H1 (cell line): ENCODE measurements around the gene GLG1. TPM values are rescaled to one million over a fixed set of nuclear protein-coding genes. Genes with fewer than 3 reads are reported as not detected.

ENCODE experiments used
- CTCF ChIA-PET: fragments of 300-600 bp; sonication (Branson Sonifier 250); formaldehyde crosslinking; loops from one replicate; lab custom pipeline; 2021; ENCODE audit not compliant: partially characterized antibody; lab: Charles Lee
- POLR2A ChIA-PET: fragments of 300-600 bp; sonication (Branson Sonifier 250); formaldehyde crosslinking; loops from one replicate; lab custom pipeline; 2021; ENCODE audit warnings: inconsistent platforms; ENCODE audit not compliant: partially characterized antibody; lab: Charles Lee
- DNase-seq, 2 experiments: peaks; one replicate each; pipeline versions ENCODE4 v3.0.0 to v3.0.0-alpha.2; 2010 to 2022; ENCODE audit warnings: low spot score in 2 of 2, low read depth in 1 of 2, mixed read lengths in 1 of 2
- FAIRE-seq: peaks from 2 replicates; lab custom pipeline; 2011; peaks lifted over from hg19 to GRCh38; lab: Jason Lieb, UNC
- H2AFZ ChIP-seq: 2 replicates; pipeline ENCODE4 v1.8.1; 2012; ENCODE audit warnings: low read length, inconsistent platforms
- H2AK5ac ChIP-seq: 2 replicates; pipeline ENCODE4 v1.6.1; 2013; ENCODE audit warnings: low read depth, low read length
- H2BK120ac ChIP-seq: replicated peaks from 2 replicates; pipeline ENCODE3; 2013; ENCODE audit warnings: low read depth, low read length, inconsistent platforms
- H2BK12ac ChIP-seq: 2 replicates; pipeline ENCODE4 v1.6.1; 2013; ENCODE audit warnings: low read depth, low read length
- H2BK15ac ChIP-seq: 2 replicates; pipeline ENCODE4 v1.6.1; 2013; ENCODE audit warnings: low read length
- H2BK20ac ChIP-seq: 2 replicates; pipeline ENCODE4 v1.6.1; 2013; ENCODE audit warnings: low read length
- H2BK5ac ChIP-seq: 2 replicates; pipeline ENCODE4 v1.6.1; 2013; ENCODE audit warnings: low read depth, low read length
- H3K14ac ChIP-seq: 2 replicates; pipeline ENCODE4 v1.6.1; 2013; ENCODE audit warnings: inconsistent platforms; ENCODE audit not compliant: insufficient read length
- H3K18ac ChIP-seq: 2 replicates; pipeline ENCODE4 v1.6.1; 2013; ENCODE audit warnings: low read length; ENCODE audit errors: extremely low read depth
- H3K23ac ChIP-seq: 2 replicates; pipeline ENCODE4 v1.6.1; 2013; ENCODE audit warnings: inconsistent platforms; ENCODE audit not compliant: insufficient read length
- H3K23me2 ChIP-seq: 2 replicates; pipeline ENCODE4 v1.6.1; 2013; ENCODE audit warnings: low read depth, low read length
- H3K27ac ChIP-seq: 2 replicates; pipeline ENCODE4 v1.6.1; 2011; ENCODE audit warnings: low read depth, low read length, inconsistent platforms
- H3K27me3 ChIP-seq, 4 experiments: replicated peaks in 1 of 4; 1 replicate in 1 of 4; 2 replicates in 3 of 4; pipeline versions ENCODE4 v1.6.1 to v1.8.1; 2011 to 2013; ENCODE audit warnings: low read length in 3 of 4, mild to moderate bottlenecking in 3 of 4, inconsistent platforms in 2 of 4, mixed read lengths in 2 of 4, moderate library complexity in 1 of 4; ENCODE audit not compliant: control insufficient read depth in 3 of 4, insufficient read depth in 3 of 4; ENCODE audit errors: extremely low read depth in 1 of 4
- H3K36me3 ChIP-seq, 4 experiments: 2 replicates each; pipeline versions ENCODE4 v1.6.1 to v1.8.1; 2011 to 2013; ENCODE audit warnings: mild to moderate bottlenecking in 4 of 4, low read length in 3 of 4, moderate library complexity in 2 of 4, control low read depth in 1 of 4, inconsistent platforms in 1 of 4; ENCODE audit not compliant: insufficient read depth in 4 of 4, control insufficient read depth in 2 of 4
- H3K4ac ChIP-seq: replicated peaks from 2 replicates; pipeline ENCODE3; 2013; ENCODE audit warnings: low read length, low read depth, mixed read lengths, inconsistent platforms; ENCODE audit not compliant: insufficient read length
- H3K4me1 ChIP-seq, 4 experiments: replicated peaks in 1 of 4; 1 replicate in 1 of 4; 2 replicates in 3 of 4; pipeline versions ENCODE4 v1.6.1 to v1.8.1; 2011 to 2013; ENCODE audit warnings: low read length in 3 of 4, inconsistent platforms in 2 of 4, mixed read lengths in 1 of 4; ENCODE audit not compliant: insufficient read depth in 4 of 4, control insufficient read depth in 3 of 4
- H3K4me2 ChIP-seq, 2 experiments: 2 replicates each; pipeline versions ENCODE4 v1.6.1 to v1.8.1; 2011 to 2013; ENCODE audit warnings: low read depth in 2 of 2, low read length in 2 of 2, control low read depth in 1 of 2, inconsistent platforms in 1 of 2, mild to moderate bottlenecking in 1 of 2; ENCODE audit not compliant: insufficient read depth in 1 of 2
- H3K4me3 ChIP-seq, 4 experiments: fragments of 200-600, 300-600 bp in 1 of 4; sonication (generic), shearing (Covaris generic), sonication (Bioruptor Twin) in 1 of 4; 2 replicates each; pipeline versions ENCODE4 v1.5.1 to v1.8.1; 2011 to 2016; ENCODE audit warnings: low read length in 4 of 4, low read depth in 3 of 4, control low read depth in 2 of 4, inconsistent platforms in 2 of 4, mild to moderate bottlenecking in 2 of 4, mixed read lengths in 1 of 4, moderate library complexity in 1 of 4; ENCODE audit not compliant: insufficient read depth in 2 of 4; ENCODE audit errors: extremely low read depth in 1 of 4
- H3K56ac ChIP-seq: replicated peaks from 2 replicates; pipeline ENCODE3; 2013; ENCODE audit warnings: low read depth, mild to moderate bottlenecking, mixed read lengths, low read length, inconsistent platforms; ENCODE audit not compliant: insufficient read length
- H3K79me1 ChIP-seq: 2 replicates; pipeline ENCODE4 v1.6.1; 2013; ENCODE audit warnings: low read depth, low read length, control low read depth
- H3K79me2 ChIP-seq, 2 experiments: 2 replicates each; pipeline versions ENCODE4 v1.6.1 to v1.8.1; 2012 to 2013; ENCODE audit warnings: low read length in 2 of 2, mild to moderate bottlenecking in 2 of 2, inconsistent platforms in 1 of 2; ENCODE audit not compliant: insufficient read depth in 2 of 2, control insufficient read depth in 1 of 2
- H3K9ac ChIP-seq, 4 experiments: replicated peaks in 1 of 4; 1 replicate in 1 of 4; 2 replicates in 3 of 4; pipeline versions ENCODE4 v1.6.1 to v1.8.1; 2011 to 2013; ENCODE audit warnings: low read depth in 3 of 4, low read length in 3 of 4, control low read depth in 2 of 4, mild to moderate bottlenecking in 2 of 4, moderate library complexity in 2 of 4, inconsistent platforms in 1 of 4; ENCODE audit errors: extremely low read depth in 1 of 4
- H3K9me3 ChIP-seq, 2 experiments: 2 replicates each; pipeline versions ENCODE4 v1.6.1 to v1.8.1; 2012 to 2013; ENCODE audit warnings: mild to moderate bottlenecking in 2 of 2, moderate library complexity in 2 of 2, control low read depth in 1 of 2, inconsistent platforms in 1 of 2, low read depth in 1 of 2, low read length in 1 of 2, mixed read lengths in 1 of 2; ENCODE audit not compliant: insufficient read depth in 2 of 2
- H4K20me1 ChIP-seq, 2 experiments: replicated peaks in 1 of 2; 2 replicates each; pipeline versions ENCODE3 to v1.8.1; 2011 to 2013; ENCODE audit warnings: inconsistent platforms in 2 of 2, low read length in 2 of 2, mild to moderate bottlenecking in 1 of 2; ENCODE audit not compliant: insufficient read depth in 2 of 2, control insufficient read depth in 1 of 2
- H4K5ac ChIP-seq: 2 replicates; pipeline ENCODE4 v1.6.1; 2013; ENCODE audit warnings: low read length, low read depth, mixed read lengths, inconsistent platforms; ENCODE audit not compliant: insufficient read length
- H4K8ac ChIP-seq: 2 replicates; pipeline ENCODE4 v1.8.0; 2013; ENCODE audit warnings: mild to moderate bottlenecking, moderate library complexity, low read length, inconsistent platforms; ENCODE audit not compliant: insufficient read depth; ENCODE audit errors: extremely low read depth
- H4K91ac ChIP-seq: replicated peaks from 2 replicates; pipeline ENCODE3; 2013; ENCODE audit warnings: low read length, mixed read lengths, inconsistent platforms; ENCODE audit not compliant: insufficient read length
- EGR1 ChIP-seq: IDR thresholded peaks from 2 replicates; pipeline ENCODE4 v1.6.1; 2011; ENCODE audit warnings: low read depth, low read length, borderline replicate concordance
- EZH2 ChIP-seq: fragments of 200-600 bp; sonication (generic); IDR thresholded peaks from 2 replicates; pipeline ENCODE4 v1.7.1; 2012; ENCODE audit warnings: low read depth, mild to moderate bottlenecking, moderate library complexity, low read length, inconsistent platforms; ENCODE audit not compliant: severe bottlenecking
- GABPA ChIP-seq: IDR thresholded peaks from 2 replicates; pipeline ENCODE4 v1.6.1; 2011; ENCODE audit warnings: mild to moderate bottlenecking, low read length, moderate library complexity, borderline replicate concordance; ENCODE audit not compliant: insufficient read depth
- JUN ChIP-seq: IDR thresholded peaks from 2 replicates; pipeline ENCODE4 v1.6.1; 2011; ENCODE audit warnings: low read depth, mild to moderate bottlenecking, improper control_type of control experiment, low read length
- KDM1A ChIP-seq: fragments of 200-600, 300-600 bp; sonication (generic); IDR thresholded peaks from 2 replicates; pipeline ENCODE4 v1.7.1; 2016; ENCODE audit warnings: mild to moderate bottlenecking, low read length, borderline replicate concordance
- POLR2A ChIP-seq, 2 experiments: IDR thresholded peaks; 1 replicate in 1 of 2; 2 replicates in 1 of 2; pipeline ENCODE4 v1.6.1; 2011; ENCODE audit warnings: low read depth in 2 of 2, low read length in 2 of 2, mild to moderate bottlenecking in 2 of 2; ENCODE audit errors: control extremely low read depth in 1 of 2
- RFX5 ChIP-seq: IDR thresholded peaks from 2 replicates; pipeline ENCODE4 v1.6.1; 2011; ENCODE audit warnings: low read depth, low read length, improper control_type of control experiment, borderline replicate concordance
- TAF7 ChIP-seq: optimal IDR thresholded peaks from 2 replicates; pipeline ENCODE3; 2011; ENCODE audit warnings: low read depth, mild to moderate bottlenecking, inconsistent platforms, low read length, moderate library complexity, borderline replicate concordance
- WGBS, 2 experiments: shearing (Covaris generic) in 1 of 2; methylation state at CpG; one replicate each; pipeline versions ENCODE4 v1.1.6 to v1.1.7; 2013 to 2015; ENCODE audit warnings: low lambda C conversion rate in 2 of 2, mixed read lengths in 2 of 2, inconsistent platforms in 1 of 2, low coverage in 1 of 2, missing lambda C conversion rate in 1 of 2; ENCODE audit not compliant: insufficient replicate concordance in 2 of 2, insufficient coverage in 1 of 2, insufficient read length in 1 of 2; ENCODE audit errors: extremely low coverage in 1 of 2, missing lambda C conversion rate in 1 of 2; 5-methylcytosine and 5-hydroxymethylcytosine counted together
- polyA plus RNA-seq, 7 experiments: library from polyadenylated mRNA; depleted of rRNA in 3 of 7; stranded (reverse) in 5 of 7; unstranded in 2 of 7; fragments of >200 nt in 5 of 7; fragments of 200-250 nt in 2 of 7; gene quantifications; 1 replicate in 5 of 7; 2 replicates in 1 of 7; 4 replicates in 1 of 7; pipeline versions ENCODE4 v1.2.1 to v1.2.3, GENCODE V29; 2011 to 2013; ENCODE audit warnings: missing spikeins in 2 of 7, mixed read lengths in 2 of 7
- total RNA-seq: library from RNA; stranded (reverse); fragmentation: NEBNext Ultra II Directional; extraction: Animal tissue kit (Norgen Biotek cat#: 25700); gene quantifications from 2 replicates; pipeline ENCODE4 v1.2.1, GENCODE V29; 2021

The GLG1 gene
- total and polyA plus RNA-seq, 2 of the 8 experiments (the other 6 are each of a cell fraction or from before 2014, with no cell fraction given) = 53.4 to 139 TPM

DNA sequence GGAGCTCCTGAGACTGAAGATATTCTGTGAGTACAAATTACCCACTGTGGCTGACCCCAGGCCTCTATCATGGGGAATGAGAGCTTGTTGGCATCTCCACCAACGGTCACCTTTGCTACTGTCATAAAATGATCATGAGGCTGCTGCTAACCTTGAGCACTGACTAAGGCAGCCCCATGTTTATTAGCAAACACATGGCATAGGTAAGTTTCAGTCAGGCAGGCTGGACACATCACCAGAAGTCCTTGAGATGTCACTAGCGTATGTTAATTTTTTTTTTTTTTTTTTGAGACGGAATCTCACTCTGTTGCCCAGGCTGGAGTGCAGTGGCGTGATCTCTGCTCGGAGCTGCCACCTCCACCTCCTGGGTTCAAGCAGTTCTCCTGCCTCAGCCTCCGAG, 1.5 kb upstream of the GLG1 start:
- Histone ChIP-seq H2AFZ (peak overlapping the region; percentile 54; the same call in 1 of the 2 replicates), H3K9me3 (no peaks in the 10 kb centered on the region)
- 91% methylated on average over 6 of the region's 6 CpGs; no CpG with 5 or more reads in 1 of the 2 experiments for WGBS, 2 experiments

More for the DNA sequence above, 1.5 kb upstream of the GLG1 start:
- no peak overlapping the region for H4K91ac ChIP-seq
- no peak overlapping the region for H2BK20ac ChIP-seq
- no peaks in the 10 kb centered on the region for H3K36me3 ChIP-seq
- no peak overlapping the region for H2AK5ac ChIP-seq
- no peak overlapping the region for H3K14ac ChIP-seq
- H3K79me1 ChIP-seq = no peaks in the 10 kb centered on the region; the same call in 1 of the 2 replicates
- peaks cover 18 to 31% of the 10 kb centered on the region in 2 experiments for H3K79me2 ChIP-seq
- peak overlapping the region; percentile 8; the same call in 1 of the 2 replicates for H2BK5ac ChIP-seq
- H2BK12ac ChIP-seq = peak overlapping the region; percentile 33; the same call in 1 of the 2 replicates
- H3K4me1 ChIP-seq = peaks cover 2 to 7% (median 6%) of the 10 kb centered on the region in 4 experiments; a peak in 5 of 7 replicates
- H3K4me2 ChIP-seq = peak overlapping the region; percentile 84 to 87; a peak in 3 of 4 replicates
- no peak overlapping the region; the same call in 1 of the 2 replicates for H2BK15ac ChIP-seq
- H3K23me2 ChIP-seq = peaks cover 4% of the 10 kb centered on the region
- no peak overlapping the region for H3K9ac ChIP-seq
- H3K56ac ChIP-seq = no peak overlapping the region
- ChIA-PET CTCF (interaction anchor here (1.2 to 1.8 kb wide), 4 partner anchors 14 to 254 kb away, joined by 3 to 8 read pairs (median 6); no protein-coding TSS in a partner anchor), POLR2A (interaction anchor here (0.6 to 4.6 kb wide), 8 partner anchors 8 to 258 kb away, joined by 3 to 27 read pairs (median 4); partner anchors contain the start of gene RFWD3)
- H4K8ac ChIP-seq = no peak overlapping the region
- no peak for DNase-seq
- H2BK120ac ChIP-seq = no peak overlapping the region
- FAIRE-seq = no peak
- H3K27me3 ChIP-seq = no peaks in the 10 kb centered on the region
- H3K18ac ChIP-seq = no peak overlapping the region
- 0 out of 8 replicates have a peak overlapping the region, but pooled peaks of 1 of the 4 experiments have one; percentile 91 for H3K4me3 ChIP-seq
- H4K20me1 ChIP-seq = peaks cover 0 to 5% of the 10 kb centered on the region in 2 experiments
- no peak overlapping the region for H3K23ac ChIP-seq
- H3K27ac ChIP-seq = no peak overlapping the region
- TF ChIP-seq TAF7 = no peak
- TF ChIP-seq EGR1 = no peak
- no peak for TF ChIP-seq RFX5
- TF ChIP-seq KDM1A = no peak
- TF ChIP-seq POLR2A (IDR thresholded peaks at IDR 0.05; ENCODE audit: control extremely low read depth in 1 of 2, low read depth in 2 of 2, low read length in 2 of 2) = no peak
- TF ChIP-seq JUN = no peak
- no peak for TF ChIP-seq GABPA
- TF ChIP-seq EZH2 = no peak
- H4K5ac ChIP-seq = peak overlapping the region; percentile 11
- peak overlapping the region; percentile 6 for H3K4ac ChIP-seq
